Measurements from ENCODE around the gene CSF1R. TPM values are rescaled to one million over a fixed set of nuclear protein-coding genes. Genes with fewer than 3 reads are reported as not detected.

CSF1R gene
- total RNA-seq, result 10 to 100 TPM; 24.9 to 51.7 (median 31.5) TPM

DNA sequence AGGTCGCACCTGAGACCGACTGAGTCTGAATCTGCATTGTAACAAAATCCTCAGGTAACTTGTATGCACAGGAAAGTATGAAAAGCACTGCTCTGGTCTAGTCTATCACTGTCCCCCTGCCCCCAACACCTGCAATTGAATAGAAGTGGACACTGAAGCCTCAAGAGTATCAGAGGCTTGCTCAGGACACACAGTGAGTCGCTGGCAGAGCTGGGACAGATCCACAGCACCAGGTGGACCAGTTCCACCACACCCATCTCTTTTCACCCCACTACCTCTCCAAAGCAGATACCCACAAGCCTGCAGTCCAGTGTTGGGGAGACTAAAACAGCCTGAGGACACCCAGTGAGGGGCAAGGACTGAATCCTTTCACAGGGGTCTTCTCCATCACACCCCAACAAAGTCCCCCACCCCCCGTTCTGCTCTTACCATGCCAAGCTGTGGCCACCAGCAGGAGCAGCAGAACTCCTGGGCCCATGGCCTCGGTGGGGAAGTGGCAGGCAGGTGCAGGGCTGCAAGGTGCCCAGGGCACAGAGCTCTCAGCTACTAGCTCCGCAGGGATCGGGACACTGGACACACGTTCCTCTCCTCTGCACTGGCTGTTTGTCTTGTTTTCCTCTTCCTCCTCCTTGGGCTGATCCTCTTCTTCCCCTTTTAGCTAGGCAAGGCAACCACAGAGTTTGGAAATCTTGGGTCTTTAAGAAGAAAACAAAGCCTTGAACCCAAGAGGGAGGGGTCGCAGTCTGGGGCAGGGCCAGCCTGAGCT, at the start of gene CSF1R:
CSF1R (minus strand) TSS at position 605 of the 766 bp plus-strand sequence; CDS start at position 478, 127 bp downstream.
- intact Hi-C loops (cut with DNase I), result no loop called here
- Histone ChIP-seq H3K27me3 (no peaks in the 10 kb centered on the region), H3K9me3 (no peaks in the 10 kb centered on the region), H3K36me3 (no peaks in the 10 kb centered on the region), H3K27ac (replicated peaks in 1 of 4) (peak within 1 kb of the TSS in 1 of 4 donors; percentile 30), H3K4me1 (peaks cover 0 to 5% (median 2%) of the 10 kb centered on the region in 4 donors), H3K4me3 (peak within 1 kb of the TSS; percentile 30 to 47 (median 34))
- 79% methylated on average over 7 of the region's 9 CpGs for WGBS
- no peak for TF ChIP-seq EP300 (IDR thresholded peaks at IDR 0.05)
- peak in 1 of 2 donors; percentile 7 for TF ChIP-seq POLR2AphosphoS5 (IDR thresholded peaks at IDR 0.05)
- DNase-seq (ENCODE audit: extremely low spot score), result peak; percentile 82

DNA sequence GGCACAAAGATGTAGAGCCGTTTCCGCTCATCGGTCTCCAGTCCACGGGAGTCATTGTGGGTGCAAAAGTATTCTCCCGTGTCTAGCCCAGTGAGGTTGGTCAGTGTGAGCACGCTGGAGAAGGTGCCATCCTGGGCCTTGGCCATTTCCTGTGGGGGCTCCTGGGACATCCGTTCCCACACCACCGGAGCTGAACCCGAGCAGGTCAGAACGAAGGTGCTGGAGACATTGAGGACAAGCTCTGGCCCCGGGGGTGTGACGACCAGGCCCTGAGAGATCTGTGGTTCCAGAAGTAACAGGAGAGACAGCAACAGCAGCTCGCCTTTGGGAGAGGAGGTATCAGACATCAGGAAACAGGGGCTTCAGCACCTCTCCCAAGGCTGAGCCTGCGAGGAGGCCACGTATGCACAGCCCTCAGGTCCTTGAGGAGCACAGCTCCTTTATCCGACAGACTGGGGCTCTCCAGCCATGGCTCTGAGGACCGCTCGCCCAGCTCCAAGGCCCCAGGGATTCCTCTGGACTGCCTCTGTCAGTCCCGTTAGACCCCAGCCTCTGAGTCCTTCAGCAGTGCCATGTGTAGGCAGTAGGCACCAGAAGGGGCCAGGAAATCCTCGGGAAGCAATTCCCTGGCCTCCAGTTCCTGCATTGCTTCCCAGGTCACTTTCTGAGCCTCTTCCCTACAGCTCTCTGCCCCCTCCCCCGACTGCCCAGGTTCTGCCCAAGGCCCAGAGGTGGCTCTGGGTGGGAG, 49.4 kb upstream of the CSF1R start:
- no peak for DNase-seq (ENCODE audit: extremely low spot score)
- intact Hi-C loops (cut with DNase I), result loop anchor here (10.0 kb wide), 1 partner anchor 309 kb away; the partner anchor contains the start of gene RPS14
- peaks cover 6 to 56% (median 37%) of the 10 kb centered on the region in 4 donors for H3K36me3 ChIP-seq
- H3K27ac ChIP-seq (replicated peaks in 1 of 4), result peak overlapping the region; percentile 81 to 90 (median 83)
- H3K4me1 ChIP-seq, result peaks cover 61 to 99% (median 88%) of the 10 kb centered on the region in 4 donors
- no peaks in the 10 kb centered on the region for H3K9me3 ChIP-seq
- 88% methylated on average over 8 of the region's 21 CpGs for WGBS
- no peak for TF ChIP-seq EP300 (IDR thresholded peaks at IDR 0.05)
- TF ChIP-seq CTCF (IDR thresholded peaks at IDR 0.05), result no peak
- TF ChIP-seq POLR2A (IDR thresholded peaks at IDR 0.05; ENCODE audit: low read depth), result no peak
- no peak for TF ChIP-seq POLR2AphosphoS5 (IDR thresholded peaks at IDR 0.05)
- H3K27me3 ChIP-seq, result no peaks in the 10 kb centered on the region
- no peak overlapping the region for H3K4me3 ChIP-seq

DNA sequence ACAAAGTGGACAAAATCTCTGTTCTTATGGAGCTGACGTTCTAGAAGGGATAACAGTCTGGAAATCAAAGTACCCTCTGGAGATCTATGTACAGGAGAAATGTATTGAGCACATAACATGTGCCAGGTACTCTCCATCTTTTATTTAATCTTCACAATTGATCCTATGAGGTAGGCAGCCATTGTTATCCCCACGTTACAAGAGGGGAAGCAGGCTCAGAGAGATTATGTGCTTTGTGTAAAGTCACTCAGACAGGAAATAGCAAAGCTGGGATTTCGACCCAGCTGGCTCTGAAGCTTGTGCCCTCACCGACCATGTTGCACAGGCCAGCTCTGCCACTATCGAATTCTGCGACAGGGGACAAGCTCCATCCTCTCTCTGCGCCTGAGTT, 47.8 kb upstream of the CSF1R start:
- TF ChIP-seq CTCF (IDR thresholded peaks at IDR 0.05), result no peak
- no peak for DNase-seq (ENCODE audit: extremely low spot score)
- H3K27me3 ChIP-seq, result no peaks in the 10 kb centered on the region
- WGBS, result 68% methylated on average over 7 of the region's 7 CpGs
- H3K27ac ChIP-seq (replicated peaks in 1 of 4), result peak overlapping the region in 2 of 4 donors; percentile 32 to 90
- no peak overlapping the region for H3K4me3 ChIP-seq
- intact Hi-C loops (cut with DNase I), result loop anchor here (10.0 kb wide), 1 partner anchor 311 kb away; the partner anchor contains the start of gene RPS14
- no peaks in the 10 kb centered on the region for H3K9me3 ChIP-seq
- peaks cover 56 to 98% (median 87%) of the 10 kb centered on the region in 4 donors for H3K4me1 ChIP-seq
- H3K36me3 ChIP-seq, result peaks cover 6 to 61% (median 42%) of the 10 kb centered on the region in 4 donors

DNA sequence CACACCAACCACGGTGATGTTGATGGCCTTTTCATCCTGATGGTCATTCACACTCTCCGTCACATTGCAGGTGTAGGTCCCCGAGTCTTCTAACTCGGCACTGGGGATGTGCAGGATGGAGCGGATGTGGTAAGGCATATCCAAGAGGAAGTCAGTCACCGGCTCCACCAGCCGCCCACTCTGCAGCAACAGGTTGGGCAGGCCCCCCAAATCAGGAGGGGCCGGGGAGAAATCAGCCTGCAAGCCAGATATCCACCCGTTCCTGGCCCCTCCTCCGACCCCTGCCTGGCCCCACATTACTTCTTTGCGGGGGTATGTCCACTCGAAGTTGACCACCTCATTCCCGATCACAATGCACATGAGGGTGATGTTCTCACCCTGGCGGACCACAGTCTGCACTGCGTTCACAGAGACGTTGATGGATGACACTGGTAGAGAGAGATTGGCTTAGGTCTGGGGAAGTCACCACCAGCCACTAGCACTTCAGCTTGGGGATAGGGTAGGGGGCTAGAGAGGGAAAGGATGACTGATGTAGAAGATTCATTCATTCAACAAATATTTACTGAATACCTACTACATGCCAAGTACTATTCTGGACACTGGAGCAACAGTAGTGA, 47.3 kb upstream of the CSF1R start:
- peak overlapping the region in 3 of 4 donors; percentile 12 to 68 (median 32) for H3K27ac ChIP-seq (replicated peaks in 1 of 4)
- 72% methylated on average over 6 of the region's 16 CpGs for WGBS
- H3K4me3 ChIP-seq, result no peak overlapping the region
- peaks cover 51 to 95% (median 82%) of the 10 kb centered on the region in 4 donors for H3K4me1 ChIP-seq
- no peaks in the 10 kb centered on the region for H3K27me3 ChIP-seq
- intact Hi-C loops (cut with DNase I), result loop anchor here (10.0 kb wide), 1 partner anchor 311 kb away; the partner anchor contains the start of gene RPS14
- H3K9me3 ChIP-seq, result no peaks in the 10 kb centered on the region
- H3K36me3 ChIP-seq, result peaks cover 6 to 66% (median 47%) of the 10 kb centered on the region in 4 donors
- no peak for DNase-seq (ENCODE audit: extremely low spot score)
- TF ChIP-seq POLR2A (IDR thresholded peaks at IDR 0.05; ENCODE audit: low read depth) (no peak), CTCF (IDR thresholded peaks at IDR 0.05) (no peak), EP300 (IDR thresholded peaks at IDR 0.05) (no peak), POLR2AphosphoS5 (IDR thresholded peaks at IDR 0.05) (no peak)

All from esophagus muscularis mucosa (tissue), 4 donors.